GM19240 (cell line): ENCODE measurements around the gene CREG1.
A peak's percentile ranks its signal among the peaks of the same experiment; 100 is the strongest.

ENCODE experiments used
- DNase-seq: peaks from one replicate; pipeline ENCODE4 v3.0.0; 2011; ENCODE audit warnings: low spot score; ENCODE audit not compliant: insufficient read length

CREG1 gene

GRCh38 chr1:167509587-167509986 lies 44.0 kb downstream of the CREG1 start:
- no peak for DNase-seq

GRCh38 chr1:167507719-167508118 lies 45.8 kb downstream of the CREG1 start:
- no peak for DNase-seq

GRCh38 chr1:167504467-167504827 lies 49.1 kb downstream of the CREG1 start:
- DNase-seq, result no peak

GRCh38 chr1:167503626-167504466 lies 49.7 kb downstream of the CREG1 start:
- no peak for DNase-seq

- DNase-seq, result no peak
Observed at GRCh38 chr1:167502719-167503462, 50.7 kb downstream of the CREG1 start.

- no peak for DNase-seq
Observed at GRCh38 chr1:167502192-167502551, 51.4 kb downstream of the CREG1 start.

- DNase-seq, result no peak
Observed at GRCh38 chr1:167501515-167502191, 51.9 kb downstream of the CREG1 start.

- DNase-seq, result peak; percentile 22
Observed at GRCh38 chr1:167500283-167500860, 53.2 kb downstream of the CREG1 start.

GRCh38 chr1:167499664-167500101 lies 53.9 kb downstream of the CREG1 start:
- DNase-seq, result peak; percentile 65

GRCh38 chr1:167499106-167499505 lies 54.5 kb downstream of the CREG1 start:
- no peak for DNase-seq

GRCh38 chr1:167496797-167497619 lies 56.6 kb downstream of the CREG1 start:
- no peak for DNase-seq

- DNase-seq, result no peak
Observed at GRCh38 chr1:167493372-167493771, 60.2 kb downstream of the CREG1 start.

- DNase-seq, result no peak
Observed at GRCh38 chr1:167492481-167492910, 61.1 kb downstream of the CREG1 start.

GRCh38 chr1:167491586-167492461 lies 61.7 kb downstream of the CREG1 start:
- no peak for DNase-seq
